ENCODE results near the gene KPTN.

DNA sequence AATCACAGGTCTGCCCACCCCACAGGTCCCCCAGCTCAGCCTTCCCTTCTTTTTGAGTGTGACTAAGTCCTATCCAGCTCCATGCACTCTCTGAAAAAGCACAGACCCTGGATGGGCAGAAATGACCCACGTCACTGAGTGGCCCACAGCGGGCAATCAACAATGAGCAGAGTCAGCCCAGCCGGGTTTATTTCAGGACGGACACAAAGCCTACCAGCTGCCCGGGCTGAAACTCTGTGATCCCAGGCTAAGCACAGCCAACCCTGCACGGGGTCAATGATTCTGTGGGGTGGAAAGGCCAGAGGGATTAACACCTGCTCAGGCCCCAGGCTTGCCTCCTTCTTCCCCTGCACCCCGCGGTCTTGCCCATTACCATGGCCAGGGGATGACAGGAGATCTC, 22.4 kb upstream of the KPTN start:
- TF ChIP-seq CTCF (IDR thresholded peaks at IDR 0.05) (no peak), POLR2A (IDR thresholded peaks at IDR 0.05) (no peak), EP300 (IDR thresholded peaks at IDR 0.05) (no peak)

Measured in upper lobe of left lung (tissue), 4 donors.